ENCODE results near the gene DLG1. TPM values are rescaled to one million over a fixed set of nuclear protein-coding genes. Genes with fewer than 3 reads are reported as not detected.

The DLG1 gene
- total and polyA plus RNA-seq, 9 of the 15 experiments (the other 6 are each of a cell fraction or from before 2014, with no cell fraction given), result 9.4 to 63.5 (median 43.6) TPM

- TF ChIP-seq, protein P1, sequence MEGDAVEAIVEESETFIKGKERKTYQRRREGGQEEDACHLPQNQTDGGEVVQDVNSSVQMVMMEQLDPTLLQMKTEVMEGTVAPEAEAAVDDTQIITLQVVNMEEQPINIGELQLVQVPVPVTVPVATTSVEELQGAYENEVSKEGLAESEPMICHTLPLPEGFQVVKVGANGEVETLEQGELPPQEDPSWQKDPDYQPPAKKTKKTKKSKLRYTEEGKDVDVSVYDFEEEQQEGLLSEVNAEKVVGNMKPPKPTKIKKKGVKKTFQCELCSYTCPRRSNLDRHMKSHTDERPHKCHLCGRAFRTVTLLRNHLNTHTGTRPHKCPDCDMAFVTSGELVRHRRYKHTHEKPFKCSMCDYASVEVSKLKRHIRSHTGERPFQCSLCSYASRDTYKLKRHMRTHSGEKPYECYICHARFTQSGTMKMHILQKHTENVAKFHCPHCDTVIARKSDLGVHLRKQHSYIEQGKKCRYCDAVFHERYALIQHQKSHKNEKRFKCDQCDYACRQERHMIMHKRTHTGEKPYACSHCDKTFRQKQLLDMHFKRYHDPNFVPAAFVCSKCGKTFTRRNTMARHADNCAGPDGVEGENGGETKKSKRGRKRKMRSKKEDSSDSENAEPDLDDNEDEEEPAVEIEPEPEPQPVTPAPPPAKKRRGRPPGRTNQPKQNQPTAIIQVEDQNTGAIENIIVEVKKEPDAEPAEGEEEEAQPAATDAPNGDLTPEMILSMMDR (IDR thresholded peaks at IDR 0.05 in 2 of 3, conservative IDR thresholded peaks at IDR 0.05 in 1 of 3; ENCODE audit: insufficient read depth in 2 of 3, low read depth in 1 of 3, low read length in 3 of 3), result peak; percentile 48 to 82 (median 68); a peak in 5 of 6 replicates
- peak in 1 of 2 experiments; percentile 60; a peak in 1 of 4 replicates for TF ChIP-seq RCOR1 (IDR thresholded peaks at IDR 0.05; ENCODE audit: borderline replicate concordance in 1 of 2, low read depth in 2 of 2, low read length in 2 of 2)
- TF ChIP-seq, protein P2, sequence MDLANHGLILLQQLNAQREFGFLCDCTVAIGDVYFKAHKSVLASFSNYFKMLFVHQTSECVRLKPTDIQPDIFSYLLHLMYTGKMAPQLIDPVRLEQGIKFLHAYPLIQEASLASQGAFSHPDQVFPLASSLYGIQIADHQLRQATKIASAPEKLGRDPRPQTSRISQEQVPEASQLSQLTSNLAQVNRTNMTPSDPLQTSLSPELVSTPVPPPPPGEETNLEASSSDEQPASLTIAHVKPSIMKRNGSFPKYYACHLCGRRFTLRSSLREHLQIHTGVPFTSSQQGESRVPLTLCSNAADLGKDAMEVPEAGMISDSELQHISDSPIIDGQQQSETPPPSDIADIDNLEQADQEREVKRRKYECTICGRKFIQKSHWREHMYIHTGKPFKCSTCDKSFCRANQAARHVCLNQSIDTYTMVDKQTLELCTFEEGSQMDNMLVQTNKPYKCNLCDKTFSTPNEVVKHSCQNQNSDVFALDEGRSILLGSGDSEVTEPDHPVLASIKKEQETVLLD (IDR thresholded peaks at IDR 0.05), result no peak
- TF ChIP-seq KLF16 (IDR thresholded peaks at IDR 0.05), result 0 out of 2 replicates have a peak, but pooled peaks have one; percentile 28
- TF ChIP-seq, protein P3, sequence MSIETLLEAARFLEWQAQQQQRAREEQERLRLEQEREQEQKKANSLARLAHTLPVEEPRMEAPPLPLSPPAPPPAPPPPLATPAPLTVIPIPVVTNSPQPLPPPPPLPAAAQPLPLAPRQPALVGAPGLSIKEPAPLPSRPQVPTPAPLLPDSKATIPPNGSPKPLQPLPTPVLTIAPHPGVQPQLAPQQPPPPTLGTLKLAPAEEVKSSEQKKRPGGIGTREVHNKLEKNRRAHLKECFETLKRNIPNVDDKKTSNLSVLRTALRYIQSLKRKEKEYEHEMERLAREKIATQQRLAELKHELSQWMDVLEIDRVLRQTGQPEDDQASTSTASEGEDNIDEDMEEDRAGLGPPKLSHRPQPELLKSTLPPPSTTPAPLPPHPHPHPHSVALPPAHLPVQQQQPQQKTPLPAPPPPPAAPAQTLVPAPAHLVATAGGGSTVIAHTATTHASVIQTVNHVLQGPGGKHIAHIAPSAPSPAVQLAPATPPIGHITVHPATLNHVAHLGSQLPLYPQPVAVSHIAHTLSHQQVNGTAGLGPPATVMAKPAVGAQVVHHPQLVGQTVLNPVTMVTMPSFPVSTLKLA (conservative IDR thresholded peaks at IDR 0.05), result 0 out of 4 replicates have a peak, but pooled peaks of 1 of the 2 experiments have one; percentile 12
- TF ChIP-seq RAD21 (CRISPR knock-in tag; conservative IDR thresholded peaks at IDR 0.05 in 1 of 2, IDR thresholded peaks at IDR 0.05 in 1 of 2), result peak; percentile 79 to 84
- peak; percentile 66; the same call in 1 of the 2 replicates for TF ChIP-seq REST (IDR thresholded peaks at IDR 0.05; ENCODE audit: borderline replicate concordance)
- no peak for TF ChIP-seq REST (CRISPR knock-in tag; IDR thresholded peaks at IDR 0.05; ENCODE audit: low read depth)
- TF ChIP-seq SAP30 (IDR thresholded peaks at IDR 0.05; ENCODE audit: borderline replicate concordance, insufficient read depth, low read depth, low read length, poor library complexity, severe bottlenecking), result no peak
- peak; percentile 33 for TF ChIP-seq MEIS2 (IDR thresholded peaks at IDR 0.05; ENCODE audit: partially characterized antibody)
- no peak for TF ChIP-seq ZNF146 (CRISPR knock-in tag; IDR thresholded peaks at IDR 0.05; ENCODE audit: unreplicated experiment)
- TF ChIP-seq CSDE1 (IDR thresholded peaks at IDR 0.05), result no peak
Observed at GRCh38 chr3:197186887-197187588, 111.4 kb downstream of the DLG1 start (continued).
